ENCODE data around the gene TRIM58.

Gene TRIM58

GRCh38 chr1:247857069-247857984 lies at the start of gene TRIM58:
Gene TRIM58 (plus strand): TSS chr1:247857187. CDS start chr1:247857247, 60 bp downstream.
- no peak for DNase-seq

GRCh38 chr1:247812637-247813036 lies 44.4 kb upstream of the TRIM58 start:
- DNase-seq, result no peak

DNA sequence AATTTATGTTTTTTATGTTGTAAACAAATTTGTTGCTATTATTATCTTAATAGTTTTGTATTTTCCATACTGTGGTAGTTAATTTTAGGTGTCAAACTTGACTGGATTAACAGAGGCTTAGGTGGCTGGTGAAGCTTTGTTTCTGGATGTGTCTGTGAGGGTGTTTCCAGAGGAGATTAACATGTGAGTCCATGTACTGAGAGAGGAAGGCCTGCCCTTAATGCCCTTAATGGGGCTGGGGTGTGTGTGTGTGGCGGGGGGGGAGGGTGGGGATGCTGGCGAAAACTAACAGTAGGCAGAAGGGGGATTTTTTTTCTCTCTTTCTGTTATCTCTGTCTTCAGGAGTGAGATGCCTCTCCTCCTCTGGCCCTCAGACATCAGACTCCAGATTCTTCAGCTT lies 34.9 kb upstream of the TRIM58 start:
- no peak for DNase-seq

DNA sequence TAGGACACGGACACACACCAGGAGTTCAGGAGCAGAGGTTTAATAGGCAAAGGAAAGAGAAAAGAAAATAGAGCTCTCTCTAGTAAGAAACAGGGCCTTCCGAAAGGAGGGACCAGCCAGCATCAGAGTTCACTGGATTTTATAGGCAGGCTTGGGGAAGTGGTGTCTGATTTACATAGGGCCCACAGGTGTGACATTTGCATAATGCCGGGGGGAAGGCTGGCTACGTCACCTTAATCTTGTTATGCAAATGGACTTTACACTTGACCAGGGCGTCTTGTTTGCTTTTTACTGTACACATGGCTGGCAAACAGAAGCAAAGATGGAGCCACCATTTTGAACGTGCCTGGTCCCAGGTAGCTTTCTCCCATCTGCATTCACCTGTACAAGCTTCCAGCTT lies 33.0 kb upstream of the TRIM58 start, which contains the start of gene OR14A16:
TSS of gene OR14A16 (minus strand) at position 97 of the 400 bp plus-strand sequence. CDS start 8,390 bp downstream, outside the sequence.
- no peak for DNase-seq

DNA sequence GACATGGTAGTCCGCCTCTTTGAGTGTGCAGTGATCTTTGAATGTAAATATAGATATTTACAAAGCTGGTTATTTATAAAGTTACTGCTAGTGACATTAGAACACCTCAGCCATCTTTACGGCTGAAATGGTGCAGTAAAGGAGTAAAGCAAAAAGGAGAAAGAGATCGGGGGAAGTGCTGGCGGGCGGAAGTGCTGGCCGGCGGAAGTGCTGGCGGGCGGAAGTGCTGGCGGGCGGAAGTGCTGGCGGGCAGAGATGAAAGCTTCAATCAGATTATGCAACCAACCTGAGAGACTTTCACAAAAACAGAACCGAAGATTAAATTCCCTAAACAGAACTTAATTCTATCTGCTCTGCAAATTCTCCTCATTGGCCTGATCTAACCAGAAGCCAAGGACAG lies 31.6 kb upstream of the TRIM58 start:
- DNase-seq, result no peak

DNA sequence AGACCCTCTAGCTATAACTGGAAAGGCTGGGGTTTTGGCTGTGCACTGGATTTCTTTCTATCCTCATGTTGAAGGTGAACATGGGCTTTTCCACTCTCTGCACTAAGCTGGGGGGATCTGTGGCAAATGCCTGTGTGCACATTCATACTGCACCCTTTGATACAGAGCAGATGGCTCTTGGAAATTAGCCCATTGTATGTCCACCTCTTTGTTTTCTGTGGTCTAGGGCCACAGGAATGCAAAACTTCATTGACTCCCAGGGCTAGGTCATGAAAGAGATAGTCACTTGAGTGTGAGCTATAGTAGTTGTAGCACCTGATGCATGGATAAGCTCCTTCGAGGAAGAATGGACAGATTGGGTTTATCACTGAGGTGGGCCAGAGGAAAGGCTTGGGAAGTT lies 27.3 kb upstream of the TRIM58 start:
- DNase-seq, result no peak

DNA sequence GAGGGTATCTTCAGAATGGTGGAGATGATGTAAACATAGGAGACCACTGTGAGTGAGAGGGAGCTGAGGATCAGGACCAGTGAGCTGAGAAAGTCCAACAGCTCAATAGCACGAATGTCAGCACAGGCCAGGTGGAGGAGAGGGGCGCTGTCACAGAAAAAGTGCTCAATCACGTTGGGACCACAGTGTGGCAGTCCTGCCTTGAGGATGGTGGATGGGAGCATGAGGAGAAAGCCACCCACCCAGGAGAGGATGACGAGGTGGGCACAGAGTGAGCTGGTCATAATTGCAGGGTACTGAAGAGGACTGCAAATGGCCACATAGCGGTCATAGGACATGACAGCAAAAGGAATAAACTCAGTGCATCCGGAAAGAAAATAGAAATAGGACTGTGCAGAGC lies 23.4 kb upstream of the TRIM58 start:
- DNase-seq, result no peak

DNA sequence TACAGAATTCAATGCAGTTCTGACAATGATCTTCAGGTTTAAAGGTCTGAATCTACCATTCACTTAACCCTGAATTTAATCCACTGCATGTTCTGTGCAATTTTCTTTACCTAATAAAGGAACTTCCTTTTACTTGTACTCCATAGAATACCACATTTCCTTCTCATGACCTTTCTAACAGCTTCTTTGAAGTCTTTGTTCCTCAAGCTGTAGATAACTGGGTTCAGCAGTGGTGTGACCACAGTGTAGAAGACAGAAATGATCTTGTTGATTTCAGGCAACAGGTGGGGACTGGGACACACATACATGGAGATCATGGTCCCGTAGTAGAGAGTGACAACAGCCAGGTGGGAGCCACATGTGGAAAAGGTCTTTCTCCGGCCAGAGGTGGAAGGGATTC lies 16.2 kb upstream of the TRIM58 start:
- no peak for DNase-seq

DNA sequence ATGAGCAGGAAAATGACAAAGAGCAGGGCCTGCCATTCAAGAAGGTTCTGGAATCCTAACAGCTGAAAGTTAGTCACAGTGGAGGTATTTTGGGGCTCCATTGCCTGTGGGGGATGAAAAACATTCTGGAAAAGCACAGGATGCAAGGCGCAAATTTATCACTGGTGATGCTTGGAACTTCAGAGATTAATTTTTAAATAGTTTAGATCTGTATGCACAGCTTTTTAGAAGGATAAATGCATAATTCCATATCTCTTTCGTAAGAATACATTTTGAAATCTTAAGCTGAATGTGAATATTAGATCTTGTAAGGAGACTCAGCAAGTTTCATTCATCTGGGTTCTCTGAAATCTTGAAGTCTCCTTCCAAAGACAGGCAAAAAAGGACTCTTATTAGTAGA lies 15.2 kb upstream of the TRIM58 start, which contains the start of gene OR11L1:
TSS of gene OR11L1 (minus strand) at position 101 of the 400 bp plus-strand sequence. CDS start at position 101, 0 bp downstream.
- no peak for DNase-seq

- no peak for DNase-seq
Observed at GRCh38 chr1:247843411-247843810, 13.6 kb upstream of the TRIM58 start.

- no peak for DNase-seq
Observed at GRCh38 chr1:247845011-247845692, 11.8 kb upstream of the TRIM58 start.

DNA sequence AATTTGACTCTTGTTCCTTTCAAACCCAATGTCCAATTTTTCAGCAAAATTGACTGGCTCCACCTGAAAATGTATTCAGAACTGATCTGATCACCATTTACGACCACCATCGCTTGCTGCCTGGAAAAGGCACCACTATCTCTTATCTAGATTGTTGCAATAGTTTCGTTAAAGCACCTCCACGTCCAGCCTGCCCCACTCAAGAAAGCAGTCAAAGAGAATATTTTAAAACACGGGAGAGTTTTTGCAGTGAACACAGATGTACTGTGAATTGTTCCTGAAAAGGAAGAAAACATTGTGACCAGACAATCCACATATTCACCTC lies 11.3 kb upstream of the TRIM58 start:
- no peak for DNase-seq

DNA sequence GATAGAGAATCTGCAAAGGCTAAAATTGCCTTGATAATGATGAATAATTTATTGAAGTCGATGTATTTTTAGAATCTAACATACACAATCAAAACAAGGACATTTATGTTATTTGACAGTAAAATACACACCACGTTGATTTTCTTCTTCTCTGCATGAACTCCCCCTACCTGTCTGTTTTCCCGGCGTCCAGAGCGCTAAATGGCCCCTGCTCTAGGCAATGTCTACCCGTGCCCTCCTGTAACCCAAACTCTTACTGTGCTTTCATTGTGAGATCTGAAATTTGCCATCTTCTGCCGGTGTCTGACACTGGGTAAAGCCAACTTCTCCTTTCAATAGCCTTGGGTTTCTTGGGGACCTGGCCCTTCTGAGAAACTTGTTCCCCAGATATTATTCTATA lies 8.6 kb upstream of the TRIM58 start:
- DNase-seq, result no peak

DNA sequence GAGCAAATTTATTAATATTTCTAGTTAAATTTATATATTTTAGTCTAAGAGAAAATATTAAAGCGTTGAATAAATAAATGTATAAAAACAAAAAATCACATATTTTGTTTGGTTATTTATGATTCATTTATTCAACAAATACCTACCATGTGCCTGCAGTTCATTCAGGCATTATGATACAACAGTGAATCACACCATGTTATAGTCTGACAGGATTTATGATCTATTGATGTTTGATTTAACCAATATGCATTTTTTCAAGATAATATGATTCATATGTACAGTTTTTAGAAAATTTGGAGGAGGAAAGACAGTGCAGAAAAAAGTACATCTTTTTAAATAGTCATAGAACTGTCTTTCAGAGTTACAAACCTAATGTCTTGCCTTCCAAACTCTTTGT lies 7.4 kb upstream of the TRIM58 start:
- peak; percentile 66 for DNase-seq

- no peak for DNase-seq
Observed at GRCh38 chr1:247854899-247855545, 2.0 kb upstream of the TRIM58 start.

- no peak for DNase-seq
Observed at GRCh38 chr1:247855911-247856310, 1.1 kb upstream of the TRIM58 start.

DNA sequence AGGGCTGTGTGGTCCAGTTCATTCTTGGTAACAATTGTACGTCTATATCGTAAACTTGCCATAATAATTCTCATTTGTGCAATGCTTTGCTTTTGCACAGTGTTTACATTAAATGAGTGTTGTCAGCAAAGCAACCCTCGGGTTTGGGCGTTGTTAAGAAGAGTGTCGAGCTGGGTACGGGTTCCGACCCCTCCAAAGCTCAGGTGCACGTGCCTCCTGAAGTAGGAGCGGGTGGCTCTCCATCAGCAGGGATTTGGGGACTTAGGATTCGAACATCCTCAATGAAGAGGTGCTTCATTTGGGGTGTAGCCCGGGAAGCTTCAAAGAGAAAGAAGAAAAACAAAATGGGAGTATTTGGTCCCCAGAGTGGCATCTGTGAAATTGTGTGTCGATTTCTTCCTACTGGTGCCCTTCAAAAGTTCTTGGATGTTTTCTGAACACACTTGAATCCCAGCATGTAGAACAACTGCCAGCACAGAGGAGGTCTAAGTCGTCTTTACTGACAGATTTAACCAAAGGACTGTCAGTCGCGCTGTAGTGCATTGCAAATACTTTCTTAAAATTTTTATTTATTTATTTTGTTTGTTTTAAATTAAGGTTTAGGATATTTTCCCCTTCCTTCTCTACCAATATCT lies 1.1 kb downstream of the TRIM58 start:
- no peak for DNase-seq

- no peak for DNase-seq
Observed at GRCh38 chr1:247862756-247863155, 5.8 kb downstream of the TRIM58 start.

DNA sequence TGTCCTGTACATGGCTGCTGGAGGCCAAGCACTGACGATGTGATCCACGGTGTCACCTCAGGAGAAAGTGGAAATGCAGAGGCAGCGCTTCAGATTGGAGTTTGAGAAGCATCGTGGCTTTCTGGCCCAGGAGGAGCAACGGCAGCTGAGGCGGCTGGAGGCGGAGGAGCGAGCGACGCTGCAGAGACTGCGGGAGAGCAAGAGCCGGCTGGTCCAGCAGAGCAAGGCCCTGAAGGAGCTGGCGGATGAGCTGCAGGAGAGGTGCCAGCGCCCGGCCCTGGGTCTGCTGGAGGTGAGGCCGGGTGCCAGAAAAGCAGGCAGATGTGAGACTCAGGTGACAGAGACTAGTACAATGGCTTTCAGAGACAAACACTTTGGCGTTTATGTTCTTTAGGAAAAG lies 7.7 kb downstream of the TRIM58 start:
- DNase-seq, result no peak

GRCh38 chr1:247865416-247865815 lies 8.4 kb downstream of the TRIM58 start:
- peak; percentile 10 for DNase-seq

DNA sequence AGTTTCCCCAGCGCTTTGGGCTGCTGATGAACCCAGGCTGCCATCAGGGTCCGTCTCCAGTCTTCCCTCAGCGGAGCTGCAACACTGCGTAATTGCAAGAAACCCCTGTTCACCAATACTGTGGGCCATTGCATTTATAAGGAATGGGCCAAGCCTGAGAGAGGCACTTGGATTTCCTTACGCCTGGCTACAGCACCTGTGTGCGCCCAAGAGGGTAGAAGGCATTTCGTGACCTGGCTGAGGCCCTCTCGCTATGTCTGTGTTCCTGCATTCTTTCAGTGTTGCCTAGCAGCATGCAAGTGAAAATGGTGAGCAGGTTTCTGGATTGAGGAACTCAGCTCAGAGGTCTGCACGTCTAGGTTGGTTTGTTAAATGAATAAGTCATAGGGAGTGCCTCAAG lies 26.4 kb downstream of the TRIM58 start:
- DNase-seq, result no peak

DNA sequence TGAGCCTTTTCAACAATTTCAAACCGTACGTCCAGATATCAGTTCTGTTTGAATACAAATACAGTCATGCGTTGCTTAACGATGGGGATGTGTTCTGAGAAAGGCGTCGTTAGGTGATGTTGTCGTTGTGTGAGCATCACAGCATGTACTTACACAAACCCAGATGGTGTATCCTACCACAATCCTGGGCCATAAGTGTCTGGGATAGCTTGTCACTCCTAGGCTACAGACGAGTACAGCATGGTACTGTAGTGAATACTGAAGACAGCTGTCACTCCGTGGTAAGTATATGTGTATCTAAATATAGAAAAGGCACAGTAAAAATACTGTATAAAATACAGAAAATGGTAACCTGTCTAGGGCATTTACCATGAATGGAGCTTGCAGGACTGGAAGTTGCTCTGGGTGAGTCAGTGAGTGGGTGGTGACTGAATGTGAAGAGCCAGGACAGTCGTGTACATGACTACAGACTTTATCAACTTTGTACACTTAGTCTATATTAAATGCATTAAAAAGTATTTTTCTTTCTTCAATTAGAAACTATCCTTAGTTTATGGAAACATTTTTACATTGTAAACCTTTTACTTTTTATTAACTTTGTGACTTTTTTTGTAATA lies 27.9 kb downstream of the TRIM58 start:
- DNase-seq, result no peak

- DNase-seq, result no peak
Observed at GRCh38 chr1:247895163-247895637, 38.2 kb downstream of the TRIM58 start, which contains the start of gene OR2W3. Gene OR2W3 (plus strand): TSS chr1:247895587. CDS start chr1:247895587, 0 bp downstream.
